HG03135 (cell line): Measurements from ENCODE around the gene LCP2.

Experiments
- ATAC-seq: cut with Tn5 transposase; IDR thresholded peaks from one replicate; pipeline ENCODE4 v1.9.1; 2021; ENCODE audit warnings: mild to moderate bottlenecking, moderate library complexity; ENCODE audit not compliant: unreplicated experiment

The LCP2 gene

GRCh38 chr5:170316937-170317336 is 19.4 kb upstream of the LCP2 start:
- ATAC-seq: no peak

GRCh38 chr5:170315154-170315553 is 17.6 kb upstream of the LCP2 start:
- no peak for ATAC-seq

- ATAC-seq: no peak
Observed at GRCh38 chr5:170314541-170315095, 17.0 kb upstream of the LCP2 start.

GRCh38 chr5:170313816-170314215 is 16.2 kb upstream of the LCP2 start:
- ATAC-seq: no peak

GRCh38 chr5:170313344-170313743 is 15.8 kb upstream of the LCP2 start:
- no peak for ATAC-seq

GRCh38 chr5:170312666-170313065 is 15.1 kb upstream of the LCP2 start:
- no peak for ATAC-seq

GRCh38 chr5:170312301-170312595 is 14.7 kb upstream of the LCP2 start:
- ATAC-seq: no peak

- ATAC-seq: no peak
Observed at GRCh38 chr5:170311511-170312300, 14.1 kb upstream of the LCP2 start.

- ATAC-seq: no peak
Observed at GRCh38 chr5:170310256-170310926, 12.8 kb upstream of the LCP2 start.

GRCh38 chr5:170308686-170309085 is 11.1 kb upstream of the LCP2 start:
- ATAC-seq: no peak

GRCh38 chr5:170307575-170308465 is 10.2 kb upstream of the LCP2 start:
- no peak for ATAC-seq

GRCh38 chr5:170306381-170306831 is 8.8 kb upstream of the LCP2 start:
- no peak for ATAC-seq

- no peak for ATAC-seq
Observed at GRCh38 chr5:170305646-170306025, 8.1 kb upstream of the LCP2 start.

GRCh38 chr5:170305016-170305645 is 7.6 kb upstream of the LCP2 start:
- no peak for ATAC-seq

GRCh38 chr5:170303549-170303948 is 6.0 kb upstream of the LCP2 start:
- ATAC-seq: no peak

GRCh38 chr5:170302653-170303501 is 5.3 kb upstream of the LCP2 start:
- peak; percentile 82 for ATAC-seq

GRCh38 chr5:170301981-170302652 is 4.5 kb upstream of the LCP2 start:
- no peak for ATAC-seq

- ATAC-seq: no peak
Observed at GRCh38 chr5:170301149-170301548, 3.6 kb upstream of the LCP2 start.

- no peak for ATAC-seq
Observed at GRCh38 chr5:170300361-170301013, 2.9 kb upstream of the LCP2 start.
